ENCODE measurements around the gene TENM4. TPM values are rescaled to one million over a fixed set of nuclear protein-coding genes. Genes with fewer than 3 reads are reported as not detected.

Gene TENM4
- total RNA-seq, 1 experiment from 2014 or later = 0.39 TPM

DNA sequence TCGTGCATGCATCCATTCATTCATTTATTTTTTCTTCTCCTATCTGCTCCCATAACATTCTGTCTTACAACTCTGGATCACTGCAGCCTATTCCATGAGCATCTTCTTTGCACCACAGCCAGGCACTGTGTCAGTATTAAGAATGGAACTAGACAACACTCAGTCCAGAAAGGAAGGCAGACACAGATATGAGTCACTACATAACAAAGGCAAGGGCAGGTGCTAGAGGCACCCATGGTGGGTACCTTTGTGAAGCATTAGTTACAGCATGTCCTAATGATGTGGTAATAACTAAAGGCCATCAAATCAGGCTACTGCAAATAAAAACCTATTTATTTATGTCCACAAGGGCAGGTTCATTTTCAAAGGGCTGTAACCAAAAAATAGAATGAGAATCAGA lies 28.1 kb downstream of the TENM4 start:
- no peaks in the 10 kb centered on the region for H3K36me3 ChIP-seq (ENCODE audit: control insufficient read depth, insufficient read depth, low read length)
- no peak for TF ChIP-seq SIN3A (IDR thresholded peaks at IDR 0.05; ENCODE audit: borderline replicate concordance, insufficient read depth, low read depth, low read length)
- no peak for TF ChIP-seq TCF7L2 (IDR thresholded peaks at IDR 0.05; ENCODE audit: low read depth, low read length)
- no peak for TF ChIP-seq POLR2AphosphoS5 (IDR thresholded peaks at IDR 0.05; ENCODE audit: low read depth, low read length)
- no peak for TF ChIP-seq CTCF (IDR thresholded peaks at IDR 0.05)
- no peak overlapping the region for H3K4me3 ChIP-seq (ENCODE audit: low read depth in 2 of 2, low read length in 2 of 2)
- intact Hi-C loops (cut with micrococcal nuclease; ENCODE audit: unreplicated experiment) (no loop called here), in situ Hi-C loops (cut with HindIII; ENCODE audit: low pct_unique_long_range_greater_than_20kb, low sequenced_read_pairs) (no loop called here)
- no peak overlapping the region for H3K27ac ChIP-seq (ENCODE audit: low read length)
- DNase-seq (ENCODE audit: low read depth, low spot score) (no peak), ATAC-seq (no peak)
- H3K9me3 ChIP-seq (ENCODE audit: control insufficient read depth, insufficient read depth, low read depth, low read length) = no peaks in the 10 kb centered on the region
- no peaks in the 10 kb centered on the region for H3K4me1 ChIP-seq (ENCODE audit: control insufficient read depth, insufficient read depth, low read length)
- BruUV-seq (replicated peaks) = no TSS peak
- POLR2A ChIA-PET = no interaction called here
- CTCF ChIA-PET = no interaction called here
- peaks cover 3% of the 10 kb centered on the region; the same call in 1 of the 2 replicates for H3K27me3 ChIP-seq (ENCODE audit: control insufficient read depth, insufficient read depth, low read length)

GRCh38 chr11:79409330-79409729 lies 31.5 kb downstream of the TENM4 start:
- Histone ChIP-seq H3K4me3 (ENCODE audit: low read depth in 2 of 2, low read length in 2 of 2) (no peak overlapping the region), H3K27me3 (ENCODE audit: control insufficient read depth, insufficient read depth, low read length) (peaks cover 3% of the 10 kb centered on the region; the same call in 1 of the 2 replicates), H3K4me1 (ENCODE audit: control insufficient read depth, insufficient read depth, low read length) (no peaks in the 10 kb centered on the region), H3K27ac (ENCODE audit: low read length) (no peak overlapping the region), H3K36me3 (ENCODE audit: control insufficient read depth, insufficient read depth, low read length) (no peaks in the 10 kb centered on the region), H3K9me3 (ENCODE audit: control insufficient read depth, insufficient read depth, low read depth, low read length) (no peaks in the 10 kb centered on the region)
- in situ Hi-C loops (cut with HindIII; ENCODE audit: low pct_unique_long_range_greater_than_20kb, low sequenced_read_pairs) (no loop called here), intact Hi-C loops (cut with micrococcal nuclease; ENCODE audit: unreplicated experiment) (no loop called here)
- ATAC-seq = no peak
- BruUV-seq (replicated peaks) = no TSS peak
- ChIA-PET POLR2A (no interaction called here), CTCF (interaction anchor here (0.6 to 0.7 kb wide), 2 partner anchors 289 to 353 kb away, joined by 7 to 14 read pairs; no protein-coding TSS in a partner anchor)
- no peak for TF ChIP-seq SIN3A (IDR thresholded peaks at IDR 0.05; ENCODE audit: borderline replicate concordance, insufficient read depth, low read depth, low read length)
- TF ChIP-seq CTCF (IDR thresholded peaks at IDR 0.05) = no peak
- no peak for TF ChIP-seq REST (IDR thresholded peaks at IDR 0.05; ENCODE audit: insufficient read depth in 1 of 2, low read depth in 2 of 2, low read length in 1 of 2)
- no peak for TF ChIP-seq POLR2AphosphoS5 (IDR thresholded peaks at IDR 0.05; ENCODE audit: low read depth, low read length)
- no peak for TF ChIP-seq TCF7L2 (IDR thresholded peaks at IDR 0.05; ENCODE audit: low read depth, low read length)
- DNase-seq (ENCODE audit: low read depth, low spot score) = no peak
